ENCODE measurements around the gene CYP24A1.
"Not testable (repeated sequence)": the region's sequence is repeated elsewhere in the genome, so short reads cannot be mapped to it uniquely, and the experiment has no call there.

The CYP24A1 gene

GRCh38 chr20:54132612-54133433, 41.0 kb downstream of the CYP24A1 start:
- DNase-seq, result peak; percentile 99

DNA sequence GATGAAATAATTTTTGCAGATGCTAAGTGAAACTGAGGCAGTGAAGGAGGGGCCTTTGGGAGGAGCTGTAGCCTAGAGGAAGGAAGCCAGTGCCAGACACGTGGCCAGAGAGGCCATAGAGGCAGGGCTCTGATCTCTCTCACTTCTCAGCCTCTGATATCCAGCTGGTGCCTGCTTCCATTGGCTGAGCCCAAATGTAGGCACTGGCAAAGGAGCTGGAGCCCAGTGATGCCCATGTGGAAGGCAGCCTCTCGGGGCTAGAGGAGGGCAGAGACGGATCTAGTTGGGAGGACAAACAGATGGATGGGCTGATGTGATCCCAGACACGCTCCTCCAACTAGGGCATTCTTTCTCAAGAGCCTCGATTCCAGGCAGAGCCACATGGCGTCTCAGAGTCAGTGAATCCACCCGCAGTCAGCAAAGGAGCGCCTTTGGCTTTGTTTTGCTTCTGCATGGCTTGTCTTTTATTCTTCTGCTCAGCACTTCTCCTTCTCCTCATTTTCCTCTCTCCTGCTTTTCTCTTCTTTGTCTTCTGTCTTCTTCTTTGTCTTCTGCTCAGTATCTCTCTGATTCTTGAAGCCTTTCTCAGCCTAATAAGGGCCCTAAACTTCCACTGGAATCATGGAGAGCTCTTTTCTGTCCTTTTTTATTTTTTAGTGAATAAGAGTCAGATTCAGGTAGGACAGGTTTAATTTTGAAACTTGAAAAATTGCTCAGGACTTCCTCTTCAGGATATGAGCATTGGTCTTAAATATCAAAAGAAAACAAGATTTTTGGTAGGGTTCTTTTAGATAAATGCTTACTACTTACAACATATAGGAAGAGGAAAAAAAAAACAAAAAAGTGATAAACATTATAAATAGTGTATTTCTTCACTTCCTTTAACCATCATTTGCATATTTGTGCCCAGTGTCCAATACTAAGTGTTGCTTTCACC, 41.8 kb downstream of the CYP24A1 start:
- no peak for DNase-seq

DNA sequence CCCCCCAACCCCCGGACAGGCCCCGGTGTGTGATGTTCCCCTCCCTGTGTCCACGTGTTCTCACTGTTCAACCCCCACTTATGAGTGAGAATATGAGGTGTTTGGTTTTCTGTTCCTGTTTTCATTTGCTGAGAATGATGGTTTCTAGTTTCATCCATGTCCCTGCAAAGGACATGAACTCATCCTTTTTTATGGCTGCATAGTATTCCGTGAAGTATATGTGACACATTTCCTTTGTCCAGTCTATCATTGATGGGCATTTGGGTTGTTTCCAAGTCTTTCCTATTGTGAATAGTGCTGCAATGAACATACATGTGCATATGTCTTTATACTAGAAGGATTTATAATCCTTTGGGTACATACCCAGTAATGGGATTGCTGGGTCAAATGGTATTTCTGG, 42.7 kb downstream of the CYP24A1 start:
- not testable (repeated sequence) for DNase-seq

DNA sequence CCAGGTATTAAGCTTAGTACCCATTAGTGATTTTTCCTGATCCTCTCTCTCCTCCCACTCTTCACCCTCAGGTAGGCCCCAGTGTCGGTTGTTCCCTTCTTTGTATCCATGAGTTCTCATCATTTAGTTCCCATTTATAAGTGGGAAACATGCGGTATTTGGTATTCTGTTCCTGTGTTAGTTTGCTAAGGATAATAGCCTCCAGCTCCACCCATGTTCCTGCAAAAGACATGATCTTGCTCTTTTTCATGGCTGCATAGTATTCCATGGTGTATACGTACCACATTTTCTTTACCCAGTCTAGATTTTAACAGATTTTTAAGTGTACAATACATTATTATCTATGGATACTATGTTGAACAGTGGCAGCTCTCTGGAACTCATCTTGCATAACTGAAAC, 44.4 kb downstream of the CYP24A1 start:
- no peak for DNase-seq

GRCh38 chr20:54127855-54128574, 45.8 kb downstream of the CYP24A1 start:
- peak; percentile 9 for DNase-seq

DNA sequence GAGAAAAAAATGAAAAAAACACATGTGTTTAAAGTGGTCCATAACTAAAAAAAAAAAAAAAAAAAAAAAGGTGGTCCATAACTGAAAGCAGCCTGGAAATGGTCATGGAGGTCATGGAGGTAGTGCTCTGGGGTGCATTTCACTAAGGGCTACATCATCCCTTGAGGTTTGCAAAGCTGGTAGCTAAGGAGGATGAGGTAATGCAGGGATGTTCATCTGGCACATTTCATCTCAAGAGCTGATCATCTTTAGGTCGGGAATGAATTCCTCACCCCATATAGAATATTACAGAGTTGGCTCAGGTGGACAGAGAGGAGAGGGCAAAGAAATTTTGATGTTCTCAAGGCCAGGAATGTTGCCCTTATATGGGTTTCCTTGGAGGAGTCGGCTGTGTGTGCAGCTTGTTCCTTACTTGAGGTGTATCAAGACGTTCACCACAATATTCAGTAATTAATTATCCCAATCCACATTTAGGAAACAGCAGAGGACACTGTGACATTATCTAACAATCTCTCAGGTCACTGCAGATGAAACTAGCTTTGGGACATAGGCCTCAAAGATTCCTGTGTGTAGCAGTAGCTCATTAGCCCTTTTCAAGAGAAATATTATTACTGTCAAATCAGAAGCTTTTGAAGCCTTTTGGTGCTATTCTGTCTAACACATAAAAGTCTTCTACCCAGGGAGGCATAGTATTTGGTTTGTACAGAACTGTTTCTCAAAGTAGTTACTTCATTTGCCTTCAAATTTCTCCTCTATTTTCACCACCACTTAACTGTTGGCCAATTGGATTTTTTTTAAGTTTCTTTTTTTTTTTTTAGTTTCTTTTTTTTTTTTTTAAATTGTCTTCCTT, 46.8 kb downstream of the CYP24A1 start:
- no peak for DNase-seq

DNA sequence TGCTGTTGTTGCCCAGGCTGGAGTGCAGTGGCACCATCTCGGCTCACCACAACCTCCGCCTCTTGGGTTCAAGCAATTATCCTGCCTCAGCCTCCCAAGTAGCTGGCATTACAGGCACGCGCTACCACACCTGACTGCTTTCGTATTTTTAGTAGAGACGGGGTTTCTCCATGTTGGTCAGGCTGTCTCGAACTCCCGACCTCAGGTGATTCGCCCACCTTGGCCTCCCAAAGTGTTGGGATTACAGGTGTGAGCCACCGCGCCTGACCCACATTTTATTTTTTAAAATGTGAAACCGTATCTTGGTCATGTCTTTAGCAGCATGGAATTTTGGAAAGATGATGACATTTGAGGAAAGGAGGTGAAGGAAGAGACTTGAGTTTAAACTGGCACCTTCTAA, 47.5 kb downstream of the CYP24A1 start:
- not testable (repeated sequence) for DNase-seq

- DNase-seq, result peak; percentile 90
Observed at GRCh38 chr20:54123587-54124180, 50.1 kb downstream of the CYP24A1 start.

- DNase-seq, result no peak
Observed at GRCh38 chr20:54122681-54123586, 50.9 kb downstream of the CYP24A1 start.

- peak; percentile 69 for DNase-seq
Observed at GRCh38 chr20:54122189-54122588, 51.6 kb downstream of the CYP24A1 start.

GRCh38 chr20:54119744-54120143, 54.0 kb downstream of the CYP24A1 start:
- no peak for DNase-seq

DNA sequence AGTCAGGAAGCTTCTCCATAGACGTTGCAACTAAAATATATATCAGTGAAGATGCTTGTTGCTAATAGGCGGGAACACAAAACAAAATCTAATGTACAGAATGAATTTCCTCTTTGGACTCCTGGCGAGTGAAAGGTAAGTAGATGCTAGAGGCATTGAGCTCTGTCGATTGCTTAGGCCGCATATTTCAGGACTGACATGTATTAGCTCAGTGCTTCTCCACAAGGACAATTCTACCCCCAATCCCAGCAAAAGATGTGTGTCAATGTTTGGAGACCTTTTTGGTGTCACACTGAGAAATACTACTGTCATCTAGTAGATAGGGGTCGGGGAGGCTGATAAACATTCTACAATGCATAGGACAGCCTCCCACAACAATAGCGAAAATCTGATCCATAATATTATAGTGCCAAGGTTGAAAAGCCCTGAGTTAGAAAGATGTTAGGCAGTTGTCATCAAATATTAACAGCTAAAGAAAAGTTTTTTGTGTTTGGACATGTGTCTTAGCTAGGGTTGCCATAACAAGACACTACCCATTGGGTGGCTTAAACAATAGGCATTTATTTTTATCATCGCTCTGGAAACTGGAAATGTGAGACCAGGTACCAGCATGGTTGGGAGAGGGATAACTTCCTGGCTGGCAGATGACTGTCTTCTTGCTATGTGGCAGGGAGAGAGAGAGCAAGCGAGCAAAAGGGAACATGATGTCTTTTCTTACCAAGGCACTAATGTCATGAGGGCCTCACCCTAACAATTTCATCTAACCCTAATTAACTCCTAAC, 55.4 kb downstream of the CYP24A1 start:
- DNase-seq, result no peak

DNA sequence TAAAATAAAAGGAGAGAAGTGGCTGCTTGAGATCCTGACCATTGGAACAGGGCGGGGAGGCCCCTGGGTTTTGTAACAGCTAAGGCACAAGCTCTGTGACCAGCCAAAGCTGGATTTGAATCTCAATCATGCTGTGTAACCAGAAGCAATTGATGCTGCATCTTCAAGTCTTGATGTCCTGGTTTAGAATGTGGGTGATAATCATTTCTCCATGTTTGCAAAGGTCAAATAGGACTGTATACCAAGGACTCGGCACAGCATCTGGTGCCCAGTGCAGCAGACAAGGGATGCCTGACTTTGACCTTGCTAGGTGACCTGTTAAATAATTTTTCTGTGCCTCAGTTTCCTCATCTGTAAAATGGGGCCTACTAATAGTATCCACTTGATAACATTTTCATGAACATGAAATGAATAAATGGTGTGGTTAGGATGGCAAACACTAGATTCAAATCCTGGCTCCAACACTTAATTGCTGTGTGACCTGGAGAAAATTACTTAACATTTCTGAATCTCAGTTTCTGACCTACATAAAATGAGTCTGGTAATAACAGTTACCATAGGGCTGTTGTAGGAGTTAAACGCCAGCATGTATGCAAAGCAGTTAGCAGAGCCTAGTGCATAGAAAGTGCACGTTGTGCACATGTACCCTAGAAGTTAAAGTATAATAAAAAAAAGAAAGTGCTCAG, 57.1 kb downstream of the CYP24A1 start:
- DNase-seq, result no peak

DNA sequence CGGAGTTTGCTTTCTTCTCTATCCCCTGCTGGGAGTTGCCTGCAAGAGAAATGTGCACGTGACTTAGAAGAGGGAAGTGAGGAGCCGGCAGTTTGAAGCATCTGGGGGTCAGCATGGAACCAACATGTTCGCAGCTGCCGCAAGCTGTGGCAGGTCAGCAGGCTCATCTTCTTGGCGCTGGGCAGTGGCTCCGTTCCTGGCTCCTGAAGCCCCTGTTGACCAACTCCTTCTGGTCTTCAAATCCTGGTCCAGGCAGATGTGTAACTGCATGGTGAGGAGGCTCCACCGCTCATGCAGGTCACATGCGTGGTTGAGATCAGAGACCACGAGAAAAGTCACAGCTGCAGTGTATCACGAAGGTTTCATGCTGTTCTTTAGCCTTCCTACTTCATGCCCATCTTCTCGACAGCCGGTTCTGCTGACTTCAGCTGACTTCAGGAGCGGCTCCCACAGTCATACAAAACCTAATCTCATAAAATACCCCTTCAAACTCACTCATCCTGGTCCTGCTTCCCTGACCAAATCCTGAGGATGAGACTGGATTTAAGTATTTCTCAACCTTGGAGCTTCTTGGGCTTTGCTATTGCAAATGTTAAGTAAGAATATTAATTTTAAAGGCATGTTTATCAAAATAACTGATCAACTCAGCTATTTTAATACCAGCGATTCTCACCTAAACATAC, 58.5 kb downstream of the CYP24A1 start:
- DNase-seq, result peak; percentile 69

GRCh38 chr20:54114109-54114508, 59.7 kb downstream of the CYP24A1 start:
- DNase-seq, result no peak

DNA sequence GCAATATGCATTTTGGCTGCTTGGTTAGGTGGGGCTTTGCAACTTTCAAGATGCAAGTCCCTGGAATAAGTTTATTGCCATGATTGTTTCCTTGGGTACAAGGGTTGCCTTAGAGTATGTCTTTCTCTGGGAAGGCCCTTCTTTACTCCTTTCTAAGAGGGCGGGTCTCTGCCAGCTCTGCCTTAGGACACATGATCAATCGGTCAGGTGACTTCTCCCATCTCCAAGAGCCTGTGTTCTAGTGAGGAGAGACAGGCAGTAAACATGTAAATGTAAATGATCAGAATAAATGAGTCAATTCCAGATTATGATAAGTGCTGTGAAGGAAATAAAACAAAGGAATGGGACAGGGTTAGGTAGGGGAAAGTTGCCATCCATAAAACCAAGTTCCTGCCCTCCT, 60.2 kb downstream of the CYP24A1 start:
- DNase-seq, result no peak

- DNase-seq, result no peak
Observed at GRCh38 chr20:54112221-54112884, 61.4 kb downstream of the CYP24A1 start.

DNA sequence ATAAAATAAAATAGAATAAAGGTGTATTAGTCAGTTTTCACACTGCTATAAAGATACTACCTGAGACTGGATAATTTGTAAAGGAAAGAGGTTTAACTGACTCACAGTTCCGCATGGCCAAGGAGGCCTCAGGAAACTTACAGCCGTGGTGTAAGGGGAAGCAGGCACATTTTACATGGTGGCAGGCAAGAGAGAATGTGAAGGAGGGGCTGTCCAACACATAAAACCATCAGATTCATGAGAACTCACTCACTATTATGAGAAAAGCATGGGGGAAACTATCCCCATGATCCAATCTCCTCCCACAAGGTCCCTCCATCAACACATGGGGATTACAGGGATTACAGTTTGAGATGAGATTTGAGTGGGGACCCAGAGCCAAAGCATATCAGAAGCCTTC, 62.3 kb downstream of the CYP24A1 start:
- no peak for DNase-seq

Measured in HCEC 1CT (cell line).